Panc1 (cell line): ENCODE data around the gene MRPL43. TPM values are rescaled to one million over a fixed set of nuclear protein-coding genes. Genes with fewer than 3 reads are reported as not detected.

Experiments used
- ATAC-seq: fragments of 200-7000 bp; cut with Tn5 transposase; 2 replicates; pipeline ENCODE4 v1.9.1; 2020; ENCODE audit warnings: mild to moderate bottlenecking, moderate library complexity
- BruUV-seq: library from RNA; stranded (reverse); fragments of 400-500 nt; replicated peaks from 2 replicates; lab custom pipeline; 2021; lab: Mats Ljungman, UMichigan
- CTCF ChIA-PET: fragments of 300-600 bp; sonication (Branson Sonifier 250); formaldehyde crosslinking; loops from one replicate; lab custom pipeline; 2022; ENCODE audit warnings: antibody characterized with exemption; lab: Charles Lee
- POLR2A ChIA-PET: fragments of 300-600 bp; sonication (Branson Sonifier 250); formaldehyde crosslinking; loops from one replicate; lab custom pipeline; 2022; ENCODE audit warnings: antibody characterized with exemption; lab: Charles Lee
- DNase-seq: peaks from one replicate; pipeline ENCODE4 v3.0.0-alpha.2; 2010; ENCODE audit warnings: low read depth, low spot score
- H3K27ac ChIP-seq: 2 replicates; pipeline ENCODE4 v1.5.1; 2011; ENCODE audit warnings: mild to moderate bottlenecking, low read length, inconsistent platforms
- H3K27me3 ChIP-seq: fragments of 200-500 bp; sonication (Bioruptor generic); 2 replicates; pipeline ENCODE4 v1.6.0; 2014; ENCODE audit warnings: low read length, inconsistent platforms; ENCODE audit not compliant: control insufficient read depth, insufficient read depth
- H3K36me3 ChIP-seq: fragments of 200-500 bp; sonication (Bioruptor generic); 2 replicates; pipeline ENCODE4 v1.5.1; 2014; ENCODE audit warnings: inconsistent platforms, mild to moderate bottlenecking, low read length, moderate library complexity; ENCODE audit not compliant: control insufficient read depth, insufficient read depth
- H3K4me1 ChIP-seq: 2 replicates; pipeline ENCODE4 v1.5.1; 2011; ENCODE audit warnings: inconsistent platforms, mild to moderate bottlenecking, low read length, moderate library complexity; ENCODE audit not compliant: control insufficient read depth, insufficient read depth
- H3K4me3 ChIP-seq, 2 experiments: 2 replicates each; pipeline ENCODE4 v1.5.1; 2011 to 2012; ENCODE audit warnings: low read depth in 2 of 2, low read length in 2 of 2, mild to moderate bottlenecking in 2 of 2, inconsistent platforms in 1 of 2, moderate library complexity in 1 of 2
- H3K9me3 ChIP-seq: fragments of 200-500 bp; sonication (Bioruptor generic); 2 replicates; pipeline ENCODE4 v1.5.1; 2014; ENCODE audit warnings: low read depth, mild to moderate bottlenecking, inconsistent platforms, low read length, moderate library complexity; ENCODE audit not compliant: control insufficient read depth, insufficient read depth
- POLR2AphosphoS5 ChIP-seq: IDR thresholded peaks from 2 replicates; pipeline ENCODE4 v1.6.1; 2012; ENCODE audit warnings: mild to moderate bottlenecking, low read depth, low read length, moderate library complexity
- SIN3A ChIP-seq: IDR thresholded peaks from 2 replicates; pipeline ENCODE4 v1.6.1; 2012; ENCODE audit warnings: low read depth, mild to moderate bottlenecking, low read length, moderate library complexity, borderline replicate concordance; ENCODE audit not compliant: insufficient read depth
- TCF7L2 ChIP-seq: IDR thresholded peaks from 2 replicates; pipeline ENCODE4 v1.6.1; 2011; ENCODE audit warnings: mild to moderate bottlenecking, low read depth, low read length, inconsistent platforms
- in situ Hi-C: cut with HindIII; loops from 2 replicates; pipeline ENCODE4 v1.10.0; 2016; ENCODE audit warnings: low sequenced_read_pairs, low pct_unique_long_range_greater_than_20kb
- intact Hi-C: fragments of 100-400 bp; cut with micrococcal nuclease; formaldehyde crosslinking; loops from one replicate; pipeline ENCODE4 v1.10.0; 2022; ENCODE audit not compliant: unreplicated experiment
- total RNA-seq: library from RNA; stranded (reverse); gene quantifications from one replicate; pipeline ENCODE4 v1.2.1, GENCODE V29; 2021; ENCODE audit not compliant: unreplicated experiment
- TF ChIP-seq, protein P1 (sequence below), 2 experiments: IDR thresholded peaks; 2 replicates each; pipeline ENCODE4 v1.6.1; 2011 to 2012; ENCODE audit warnings: low read depth in 2 of 2, control low read depth in 1 of 2, low read length in 1 of 2, mild to moderate bottlenecking in 1 of 2, moderate library complexity in 1 of 2; ENCODE audit not compliant: insufficient read depth in 1 of 2

The MRPL43 gene
- total RNA-seq, 1 experiment from 2014 or later, result 108 TPM

DNA sequence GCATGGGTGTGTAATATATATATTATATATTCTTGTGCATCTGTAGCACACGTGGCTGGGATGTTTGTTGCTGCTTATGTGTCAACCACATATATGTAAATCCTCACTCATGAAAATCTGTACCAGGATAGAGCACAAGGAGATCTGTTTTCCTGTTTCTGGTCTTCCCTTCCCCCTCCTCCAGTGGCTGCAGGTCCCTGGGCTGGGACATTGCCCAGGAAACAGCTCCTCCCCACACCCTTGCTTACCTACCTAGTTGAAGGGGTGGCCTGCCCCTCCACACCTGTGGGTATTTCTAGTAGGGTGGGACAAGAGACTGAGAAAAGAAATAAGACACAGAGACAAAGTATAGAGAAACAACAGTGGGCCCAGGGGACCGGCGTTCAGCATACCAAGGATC lies 46.0 kb upstream of the MRPL43 start:
- no peaks in the 10 kb centered on the region for H3K9me3 ChIP-seq
- no peak overlapping the region for H3K27ac ChIP-seq
- BruUV-seq, result no TSS peak
- in situ Hi-C loops, result no loop called here
- peak overlapping the region; percentile 69 to 94; a peak in 3 of 4 replicates for H3K4me3 ChIP-seq
- ChIA-PET POLR2A (no interaction called here), CTCF (no interaction called here)
- intact Hi-C loops, result no loop called here
- ATAC-seq, result no peak
- DNase-seq, result no peak
- H3K4me1 ChIP-seq, result peaks cover 20% of the 10 kb centered on the region
- no peak for TF ChIP-seq TCF7L2
- TF ChIP-seq, protein P1, sequence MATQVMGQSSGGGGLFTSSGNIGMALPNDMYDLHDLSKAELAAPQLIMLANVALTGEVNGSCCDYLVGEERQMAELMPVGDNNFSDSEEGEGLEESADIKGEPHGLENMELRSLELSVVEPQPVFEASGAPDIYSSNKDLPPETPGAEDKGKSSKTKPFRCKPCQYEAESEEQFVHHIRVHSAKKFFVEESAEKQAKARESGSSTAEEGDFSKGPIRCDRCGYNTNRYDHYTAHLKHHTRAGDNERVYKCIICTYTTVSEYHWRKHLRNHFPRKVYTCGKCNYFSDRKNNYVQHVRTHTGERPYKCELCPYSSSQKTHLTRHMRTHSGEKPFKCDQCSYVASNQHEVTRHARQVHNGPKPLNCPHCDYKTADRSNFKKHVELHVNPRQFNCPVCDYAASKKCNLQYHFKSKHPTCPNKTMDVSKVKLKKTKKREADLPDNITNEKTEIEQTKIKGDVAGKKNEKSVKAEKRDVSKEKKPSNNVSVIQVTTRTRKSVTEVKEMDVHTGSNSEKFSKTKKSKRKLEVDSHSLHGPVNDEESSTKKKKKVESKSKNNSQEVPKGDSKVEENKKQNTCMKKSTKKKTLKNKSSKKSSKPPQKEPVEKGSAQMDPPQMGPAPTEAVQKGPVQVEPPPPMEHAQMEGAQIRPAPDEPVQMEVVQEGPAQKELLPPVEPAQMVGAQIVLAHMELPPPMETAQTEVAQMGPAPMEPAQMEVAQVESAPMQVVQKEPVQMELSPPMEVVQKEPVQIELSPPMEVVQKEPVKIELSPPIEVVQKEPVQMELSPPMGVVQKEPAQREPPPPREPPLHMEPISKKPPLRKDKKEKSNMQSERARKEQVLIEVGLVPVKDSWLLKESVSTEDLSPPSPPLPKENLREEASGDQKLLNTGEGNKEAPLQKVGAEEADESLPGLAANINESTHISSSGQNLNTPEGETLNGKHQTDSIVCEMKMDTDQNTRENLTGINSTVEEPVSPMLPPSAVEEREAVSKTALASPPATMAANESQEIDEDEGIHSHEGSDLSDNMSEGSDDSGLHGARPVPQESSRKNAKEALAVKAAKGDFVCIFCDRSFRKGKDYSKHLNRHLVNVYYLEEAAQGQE (IDR thresholded peaks at IDR 0.05; ENCODE audit: insufficient read depth in 1 of 2, low read depth in 2 of 2, low read length in 1 of 2), result no peak
- no peak for TF ChIP-seq POLR2AphosphoS5
- no peaks in the 10 kb centered on the region; the same call in 1 of the 2 replicates for H3K36me3 ChIP-seq
- H3K27me3 ChIP-seq, result no peaks in the 10 kb centered on the region

- ChIA-PET POLR2A (no interaction called here), CTCF (interaction anchor here (1.4 to 3.1 kb wide), 2 partner anchors 9 to 15 kb away, joined by 11 to 22 read pairs; no protein-coding TSS in a partner anchor)
- no peaks in the 10 kb centered on the region for H3K27me3 ChIP-seq
- peak overlapping the region; percentile 69 to 94 for H3K4me3 ChIP-seq
- TF ChIP-seq, protein P1 (IDR thresholded peaks at IDR 0.05; ENCODE audit: insufficient read depth in 1 of 2, low read depth in 2 of 2, low read length in 1 of 2), result no peak
- TF ChIP-seq SIN3A (0 out of 2 replicates have a peak, but pooled peaks have one; percentile 2), TCF7L2 (no peak), POLR2AphosphoS5 (no peak)
- intact Hi-C loops, result no loop called here
- peaks cover 20% of the 10 kb centered on the region for H3K4me1 ChIP-seq
- H3K27ac ChIP-seq, result no peak overlapping the region; the same call in 1 of the 2 replicates
- H3K9me3 ChIP-seq, result no peaks in the 10 kb centered on the region
- H3K36me3 ChIP-seq, result no peaks in the 10 kb centered on the region; the same call in 1 of the 2 replicates
- DNase-seq, result no peak
- BruUV-seq, result no TSS peak
- in situ Hi-C loops, result no loop called here
- peak; percentile 56 for ATAC-seq
Measured at GRCh38 chr10:101032637-101033224, 45.4 kb upstream of the MRPL43 start.
